ENCODE measurements around the gene EBLN1.

DNA sequence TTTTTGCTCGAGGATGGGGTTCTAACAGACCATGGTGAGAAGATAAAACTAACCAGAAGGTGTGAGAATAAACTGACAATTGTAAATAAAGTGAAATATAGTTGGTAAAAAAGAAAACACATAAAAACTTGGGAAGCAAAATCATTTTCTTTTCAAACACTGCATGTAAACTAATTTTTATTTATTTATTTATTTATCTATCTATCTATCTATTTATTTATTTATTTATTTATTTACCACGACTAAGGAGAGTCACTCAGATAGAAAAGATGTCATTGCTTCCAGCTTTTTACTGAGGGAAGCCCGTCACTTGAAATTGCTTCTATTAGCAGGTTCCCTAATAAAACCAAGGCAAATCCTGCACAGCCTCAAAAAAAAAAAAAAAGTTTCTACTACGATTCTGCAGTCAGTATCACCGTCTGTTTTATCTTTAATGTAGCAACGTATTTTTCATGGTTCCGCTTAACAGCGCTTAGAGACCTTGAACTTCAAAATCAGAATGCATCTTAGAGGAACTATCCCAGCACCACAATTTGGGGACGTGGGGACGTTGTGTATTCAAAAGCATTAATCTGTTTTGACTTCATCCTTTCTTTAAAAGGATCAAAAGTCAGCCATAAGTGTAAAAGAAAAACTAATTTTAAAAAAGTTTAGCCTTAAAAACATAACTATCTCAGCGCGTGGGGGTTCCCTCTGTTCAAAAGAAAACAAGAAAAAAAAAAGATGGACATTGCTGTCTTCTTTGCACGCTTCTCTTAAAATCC lies 33.3 kb upstream of the EBLN1 start:
- TF ChIP-seq ZNF70 (CRISPR knock-in tag; IDR thresholded peaks at IDR 0.05) (no peak), RARB (CRISPR knock-in tag; IDR thresholded peaks at IDR 0.05) (no peak), ZC3H10 (CRISPR knock-in tag; IDR thresholded peaks at IDR 0.05) (no peak), GLIS3 (CRISPR knock-in tag; IDR thresholded peaks at IDR 0.05) (no peak), OSR1 (CRISPR knock-in tag; IDR thresholded peaks at IDR 0.05) (no peak), CSDC2 (CRISPR knock-in tag; IDR thresholded peaks at IDR 0.05) (no peak), ESRRG (CRISPR knock-in tag; IDR thresholded peaks at IDR 0.05) (no peak), ZNF8 (CRISPR knock-in tag; IDR thresholded peaks at IDR 0.05) (no peak), PPARA (CRISPR knock-in tag; IDR thresholded peaks at IDR 0.05; ENCODE audit: borderline replicate concordance) (no peak), ZFP30 (CRISPR knock-in tag; IDR thresholded peaks at IDR 0.05) (no peak), ARNTL (CRISPR knock-in tag; IDR thresholded peaks at IDR 0.05; ENCODE audit: borderline replicate concordance, low read depth) (no peak)
- TF ChIP-seq, protein P1, sequence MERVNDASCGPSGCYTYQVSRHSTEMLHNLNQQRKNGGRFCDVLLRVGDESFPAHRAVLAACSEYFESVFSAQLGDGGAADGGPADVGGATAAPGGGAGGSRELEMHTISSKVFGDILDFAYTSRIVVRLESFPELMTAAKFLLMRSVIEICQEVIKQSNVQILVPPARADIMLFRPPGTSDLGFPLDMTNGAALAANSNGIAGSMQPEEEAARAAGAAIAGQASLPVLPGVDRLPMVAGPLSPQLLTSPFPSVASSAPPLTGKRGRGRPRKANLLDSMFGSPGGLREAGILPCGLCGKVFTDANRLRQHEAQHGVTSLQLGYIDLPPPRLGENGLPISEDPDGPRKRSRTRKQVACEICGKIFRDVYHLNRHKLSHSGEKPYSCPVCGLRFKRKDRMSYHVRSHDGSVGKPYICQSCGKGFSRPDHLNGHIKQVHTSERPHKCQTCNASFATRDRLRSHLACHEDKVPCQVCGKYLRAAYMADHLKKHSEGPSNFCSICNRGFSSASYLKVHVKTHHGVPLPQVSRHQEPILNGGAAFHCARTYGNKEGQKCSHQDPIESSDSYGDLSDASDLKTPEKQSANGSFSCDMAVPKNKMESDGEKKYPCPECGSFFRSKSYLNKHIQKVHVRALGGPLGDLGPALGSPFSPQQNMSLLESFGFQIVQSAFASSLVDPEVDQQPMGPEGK (CRISPR knock-in tag; IDR thresholded peaks at IDR 0.05; ENCODE audit: borderline replicate concordance): no peak

Measured in SK-N-SH treated with all-trans-retinoic acid at 6 μM for 48 hours (cell line).